NOMO-1 treated with DMSO at 0.1 percent for 48 hours (cell line): ENCODE measurements around the gene PTEN.
A peak's percentile ranks its signal among the peaks of the same experiment; 100 is the strongest.
"Not testable (repeated sequence)": the region's sequence is repeated elsewhere in the genome, so short reads cannot be mapped to it uniquely, and the experiment has no call there.

Experiments used
- DNase-seq: peaks from one replicate; lab custom pipeline; 2025; ENCODE audit not compliant: unreplicated experiment; lab: John Stamatoyannopoulos, UW

The PTEN gene

DNA sequence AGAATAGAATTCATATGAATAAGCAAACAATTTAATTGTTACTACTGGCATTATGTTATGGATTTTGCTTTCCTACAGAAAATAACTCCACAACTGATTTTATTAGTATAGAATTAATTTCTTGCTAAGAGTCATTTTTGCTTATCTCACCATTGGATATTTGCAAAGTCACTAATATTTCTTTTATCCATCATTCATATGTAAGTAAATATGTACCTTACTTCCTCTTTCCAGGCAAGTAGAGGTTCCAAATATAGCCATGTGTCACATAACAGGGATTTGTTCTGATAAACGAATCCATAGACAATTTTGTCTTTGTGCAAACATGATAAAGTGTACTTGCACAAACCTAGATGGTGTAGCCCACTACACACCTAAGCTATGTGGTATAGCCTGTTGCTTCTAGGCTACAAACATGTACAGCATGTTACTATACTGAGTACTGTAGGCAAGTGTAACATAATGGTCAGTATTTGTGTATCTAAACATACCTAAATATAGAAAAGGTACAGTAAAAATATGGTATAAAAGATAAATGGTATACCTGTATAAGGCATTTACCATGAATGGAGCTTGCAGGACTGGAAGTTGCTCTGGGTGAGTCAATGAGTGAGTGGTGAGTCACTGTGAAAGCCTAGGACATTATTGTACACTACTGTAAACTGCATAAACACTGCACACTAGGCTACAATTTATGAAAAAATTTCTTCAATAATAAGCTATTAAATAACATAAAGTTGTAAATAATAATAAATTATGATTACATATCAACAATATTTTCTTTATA lies 18.4 kb upstream of the PTEN start:
- DNase-seq = peak; percentile 20

DNA sequence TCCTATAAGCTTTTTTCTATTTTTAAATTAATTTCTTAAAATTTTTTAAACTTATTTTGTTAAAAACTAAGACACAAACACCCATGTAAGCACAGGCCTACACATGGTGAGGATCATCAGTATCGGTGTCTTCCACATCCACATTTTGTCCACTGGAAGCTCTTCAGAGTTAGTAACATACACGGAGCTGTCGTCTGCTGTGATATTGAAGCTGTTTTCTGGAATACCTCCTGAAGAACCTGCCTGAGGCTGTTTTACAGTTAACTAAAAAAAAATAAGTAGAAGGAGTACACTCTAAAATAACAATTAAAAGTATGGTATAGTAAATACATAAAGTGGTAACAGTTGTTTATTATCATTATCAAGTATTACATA lies 17.8 kb upstream of the PTEN start:
- DNase-seq = no peak

DNA sequence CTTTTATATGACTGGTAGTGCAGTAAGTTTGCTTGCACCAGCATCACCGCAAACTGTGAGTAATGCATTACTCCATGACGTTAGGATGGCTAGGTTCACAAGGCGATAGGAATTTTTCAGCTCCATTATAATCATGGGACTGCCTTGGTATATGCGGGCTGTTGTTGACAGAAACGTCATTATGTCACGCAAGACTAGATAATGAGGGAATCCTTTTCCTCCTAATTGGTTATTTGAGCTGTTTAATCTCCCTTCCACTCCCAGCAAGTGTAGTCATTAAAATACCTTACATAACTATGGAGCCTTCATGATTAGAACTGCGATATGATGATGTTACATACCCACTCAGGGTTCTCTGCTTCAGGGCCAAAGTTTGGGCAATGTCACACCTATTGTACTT lies 17.4 kb upstream of the PTEN start:
- DNase-seq = no peak

DNA sequence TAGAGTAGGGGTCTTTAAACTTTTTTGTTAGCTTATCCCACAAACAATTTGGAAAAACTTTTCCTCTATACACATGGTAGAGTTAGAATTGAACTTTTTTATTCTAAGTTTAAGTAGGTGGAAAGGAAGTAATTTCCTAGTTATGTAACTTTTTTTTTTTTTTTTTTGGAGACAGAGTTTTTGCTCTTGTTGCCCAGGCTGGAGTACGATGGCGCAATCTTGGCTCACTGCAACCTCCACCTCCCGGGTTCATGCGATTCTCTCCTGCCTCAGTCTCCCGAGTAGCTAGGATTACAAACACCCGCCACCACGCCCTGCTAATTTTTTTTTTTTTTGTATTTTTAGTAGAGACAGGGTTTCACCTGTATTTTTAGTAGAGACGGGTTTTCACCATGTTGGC lies 16.7 kb upstream of the PTEN start:
- not testable (repeated sequence) for DNase-seq

DNA sequence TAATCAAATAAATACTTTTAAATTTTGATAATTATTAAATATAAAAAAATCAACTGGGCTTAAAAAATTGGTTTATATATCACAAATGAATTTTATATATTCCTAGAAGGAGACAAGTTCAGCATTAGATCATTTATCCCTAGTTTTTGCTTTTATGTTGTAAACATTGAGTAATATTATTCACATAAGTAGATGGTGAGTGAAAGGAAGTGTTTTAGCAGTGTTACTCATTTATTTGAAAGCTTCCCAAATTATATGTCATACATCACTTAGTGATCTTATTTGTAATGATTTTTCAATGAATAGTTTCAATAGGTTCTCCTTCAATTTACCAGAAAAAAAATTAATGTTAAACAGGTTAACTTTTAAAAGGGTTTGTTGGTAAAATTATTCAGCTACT lies 15.9 kb upstream of the PTEN start:
- peak; percentile 16 for DNase-seq

DNA sequence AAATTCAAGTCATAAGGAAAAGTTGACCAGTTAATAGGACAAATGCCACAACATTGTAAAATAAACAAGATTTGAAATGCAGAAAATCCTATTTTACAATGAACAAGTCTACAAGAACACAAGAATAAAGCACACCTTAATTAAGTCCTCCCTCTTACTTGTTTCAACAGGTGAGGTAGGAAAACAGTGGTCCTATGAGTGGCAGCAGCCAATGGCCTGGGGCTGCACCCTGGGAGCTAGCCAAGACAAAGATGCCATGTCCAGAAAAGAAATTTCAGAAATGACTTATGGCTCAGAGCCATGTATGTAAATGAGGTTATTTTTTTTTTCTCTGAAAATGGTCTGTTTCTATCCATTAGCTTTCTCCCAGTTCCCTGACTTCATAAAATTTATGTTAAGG lies 14.4 kb upstream of the PTEN start:
- DNase-seq = no peak

DNA sequence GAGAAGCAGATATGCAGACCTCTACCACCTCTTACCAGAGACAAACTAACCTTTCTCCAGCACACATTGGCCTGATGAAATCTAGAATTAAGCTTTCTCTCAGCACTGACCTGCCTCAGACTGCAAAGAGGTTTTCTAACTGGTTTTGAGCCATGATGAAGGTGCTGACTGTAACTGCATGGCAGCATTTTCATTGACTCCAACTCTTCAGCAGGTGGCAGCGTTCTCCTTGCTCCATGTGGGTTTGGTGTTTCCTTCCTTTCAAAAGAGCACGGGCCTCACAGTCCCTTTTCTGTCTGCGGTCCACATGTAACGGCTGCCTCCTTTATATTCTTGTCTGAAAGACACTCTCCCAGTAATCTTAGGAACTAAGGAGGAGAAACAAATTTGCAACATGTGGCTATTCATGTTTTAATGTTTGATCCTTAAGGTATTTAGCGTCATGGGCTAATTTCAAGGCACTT lies 12.7 kb upstream of the PTEN start:
- peak; percentile 74 for DNase-seq

DNA sequence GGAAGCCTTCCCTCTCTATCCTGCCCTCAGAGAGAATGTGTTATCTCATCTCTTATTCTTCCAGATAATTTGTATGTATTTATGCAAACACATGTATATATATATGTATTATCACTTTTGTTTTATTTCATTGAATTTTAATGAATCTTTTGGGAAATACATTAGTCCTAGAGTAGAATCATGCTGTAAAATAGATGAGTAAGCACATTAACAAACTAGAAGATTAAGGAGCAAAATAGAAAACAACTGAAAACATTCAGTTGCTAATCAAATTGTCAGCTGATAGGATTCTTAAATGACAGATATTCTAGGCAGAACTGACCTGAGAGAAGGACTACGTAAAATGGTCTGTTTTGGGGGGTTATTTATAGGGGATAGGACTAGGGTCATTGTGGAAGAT lies 11.3 kb upstream of the PTEN start:
- DNase-seq = no peak

DNA sequence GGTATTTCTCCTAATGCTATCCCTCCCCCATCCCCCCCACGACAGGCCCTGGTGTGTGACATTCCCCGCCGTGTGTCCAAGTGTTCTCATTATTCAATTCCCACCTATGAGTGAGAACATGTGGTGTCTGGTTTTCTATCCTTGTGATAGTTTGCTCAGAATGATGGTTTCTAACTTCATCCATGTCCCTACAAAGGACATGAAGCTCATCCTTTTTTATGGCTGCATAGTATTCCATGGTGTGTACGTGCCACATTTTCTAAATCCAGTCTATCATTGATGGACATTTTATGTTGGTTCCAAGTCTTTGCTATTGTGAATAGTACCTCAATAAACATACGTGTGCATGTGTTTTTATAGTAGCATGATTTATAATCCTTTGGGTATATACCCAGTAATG lies 8.2 kb upstream of the PTEN start:
- DNase-seq = not testable (repeated sequence)

DNA sequence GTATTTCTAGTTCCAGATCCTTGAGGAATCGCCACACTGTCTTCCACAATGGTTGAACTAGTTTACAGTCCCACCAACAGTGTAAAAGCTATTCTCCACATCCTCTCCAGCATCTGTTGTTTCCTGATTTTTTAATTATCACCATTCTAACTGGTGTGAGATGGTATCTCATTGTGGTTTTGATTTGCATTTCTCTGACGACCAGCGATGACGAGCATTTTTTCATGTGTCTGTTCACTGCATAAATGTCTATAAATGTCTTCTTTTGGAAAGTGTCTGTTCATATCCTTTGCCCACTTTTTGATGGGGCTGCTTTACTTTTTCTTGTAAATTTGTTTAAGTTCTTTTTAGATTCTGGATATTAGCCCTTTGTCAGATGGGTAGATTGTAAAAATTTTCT lies 7.8 kb upstream of the PTEN start:
- DNase-seq = not testable (repeated sequence)

DNA sequence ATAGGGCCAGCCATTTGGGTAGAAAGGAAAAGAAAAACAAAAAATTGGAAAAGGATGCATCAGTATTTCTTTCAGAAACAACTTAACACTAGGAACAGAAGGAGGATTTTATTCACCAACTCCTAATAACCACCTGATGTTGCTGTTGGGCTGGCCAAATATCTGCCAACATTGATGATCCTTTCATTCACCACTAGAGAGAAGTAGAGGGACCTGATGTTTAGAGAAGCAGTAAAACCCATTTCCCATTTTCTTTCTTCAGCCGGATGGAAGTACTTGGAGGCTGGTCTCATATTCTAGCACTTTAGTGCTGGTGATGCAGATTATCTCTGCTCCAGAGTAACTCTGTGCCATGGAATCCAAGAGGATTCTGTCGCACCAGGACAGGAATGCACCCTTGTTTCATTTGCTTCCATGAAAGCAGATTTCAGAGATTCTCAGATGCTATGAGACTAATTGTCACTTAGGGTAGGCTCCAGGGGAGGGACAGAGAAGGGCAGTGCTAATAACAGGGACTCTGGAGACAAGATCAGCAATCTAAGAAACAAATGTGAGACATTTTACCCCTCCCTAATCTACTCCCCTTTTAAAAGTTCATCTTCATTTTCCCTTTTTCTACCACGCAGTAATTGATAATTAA lies 3.1 kb upstream of the PTEN start:
- peak; percentile 86 for DNase-seq

DNA sequence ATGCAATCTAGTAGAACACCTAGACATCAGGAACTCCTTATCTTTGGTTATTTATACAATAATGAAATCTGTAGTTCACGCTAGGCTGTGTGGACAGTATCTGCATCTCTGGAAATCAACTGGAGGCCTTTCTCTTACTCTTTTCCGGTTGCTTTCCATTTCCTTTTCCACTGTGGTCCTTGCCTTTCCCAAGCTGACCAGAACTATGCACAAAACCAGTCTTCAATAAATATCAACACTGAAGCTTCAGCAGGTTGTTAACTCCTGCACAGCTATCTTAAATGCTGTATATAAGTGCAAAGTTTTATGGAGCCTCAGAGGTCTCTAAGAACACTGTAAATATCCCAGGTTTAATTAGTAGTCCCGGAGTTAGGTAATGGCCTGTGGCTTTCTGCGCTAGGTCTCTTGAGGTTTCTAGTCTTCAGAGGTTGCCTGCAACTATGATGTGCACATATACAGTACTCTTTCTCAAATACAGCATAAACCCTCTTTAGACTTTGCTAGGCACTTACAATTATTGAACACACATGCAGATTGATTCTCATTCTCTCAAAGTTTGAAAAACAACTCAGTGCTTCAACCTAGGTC lies 2.5 kb upstream of the PTEN start:
- peak; percentile 73 for DNase-seq

DNA sequence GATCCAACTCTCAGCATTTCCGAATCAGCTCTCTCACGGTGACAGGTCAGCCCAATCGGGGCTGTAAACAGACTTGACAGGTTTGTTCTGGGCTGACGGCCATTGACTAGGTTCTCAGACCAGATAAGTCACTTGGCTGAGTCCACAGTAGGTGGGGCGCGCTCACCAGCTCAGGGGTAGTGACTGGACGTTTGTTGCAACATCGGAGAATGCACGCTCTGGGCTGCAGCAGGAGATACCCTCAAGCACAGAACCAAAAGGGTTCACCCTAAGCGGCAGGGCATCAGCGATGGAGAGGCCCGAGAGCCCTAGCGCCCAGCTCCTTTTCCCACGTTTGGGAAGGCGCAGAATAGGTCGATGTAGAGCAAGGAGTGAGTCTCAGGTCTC lies 1.9 kb upstream of the PTEN start:
- peak; percentile 90 for DNase-seq

DNA sequence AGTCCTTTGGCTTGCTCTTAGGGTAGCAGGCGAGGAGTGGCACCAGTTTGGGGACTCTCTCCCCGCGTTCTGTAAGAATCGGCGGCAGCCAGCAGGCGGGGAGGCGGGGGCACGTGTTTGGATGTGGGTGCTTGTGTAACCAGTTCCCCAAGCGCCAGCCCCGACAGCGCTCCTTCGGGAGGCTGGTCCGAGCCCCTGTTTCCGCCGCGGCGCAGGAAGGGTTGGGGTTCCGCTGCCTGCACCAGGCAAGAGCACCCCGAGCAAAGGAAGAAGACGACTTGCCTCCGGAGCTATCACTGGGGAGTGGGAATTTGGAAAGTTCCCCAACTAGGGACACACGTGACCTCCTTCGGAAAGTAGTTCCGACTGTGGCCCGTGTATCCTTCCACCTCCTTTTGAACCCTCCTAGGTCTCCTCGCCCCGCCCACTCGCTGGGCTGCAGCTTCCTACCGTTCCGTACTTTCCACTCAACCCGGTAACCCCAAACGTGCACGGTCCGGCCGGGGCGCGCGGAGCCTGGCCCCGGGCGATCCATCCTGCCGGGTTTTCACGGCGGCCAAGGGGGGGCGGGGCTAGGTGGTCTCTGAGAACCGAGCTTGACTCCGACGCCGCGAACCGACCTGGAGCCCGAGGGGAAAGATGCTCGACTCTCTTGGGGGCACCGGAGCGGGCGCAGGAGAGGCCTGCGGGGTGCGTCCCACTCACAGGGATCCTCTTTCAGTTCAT lies 1.3 kb upstream of the PTEN start:
- peak; percentile 99 for DNase-seq

DNA sequence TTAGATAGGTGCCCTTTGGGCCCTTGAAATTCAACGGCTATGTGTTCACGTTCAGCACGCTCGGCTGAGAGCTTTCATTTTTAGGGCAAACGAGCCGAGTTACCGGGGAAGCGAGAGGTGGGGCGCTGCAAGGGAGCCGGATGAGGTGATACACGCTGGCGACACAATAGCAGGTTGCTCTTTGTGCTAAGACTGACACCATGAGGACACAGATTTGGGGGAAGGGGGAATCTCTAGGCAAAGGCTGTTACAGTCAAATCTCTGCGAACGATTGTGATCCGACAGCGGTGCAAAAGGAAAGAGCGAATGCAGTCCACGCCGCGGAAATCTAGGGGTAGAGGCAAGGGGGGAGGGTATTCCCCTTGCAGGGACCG lies 759 bp upstream of the PTEN start:
- peak; percentile 60 for DNase-seq

DNA sequence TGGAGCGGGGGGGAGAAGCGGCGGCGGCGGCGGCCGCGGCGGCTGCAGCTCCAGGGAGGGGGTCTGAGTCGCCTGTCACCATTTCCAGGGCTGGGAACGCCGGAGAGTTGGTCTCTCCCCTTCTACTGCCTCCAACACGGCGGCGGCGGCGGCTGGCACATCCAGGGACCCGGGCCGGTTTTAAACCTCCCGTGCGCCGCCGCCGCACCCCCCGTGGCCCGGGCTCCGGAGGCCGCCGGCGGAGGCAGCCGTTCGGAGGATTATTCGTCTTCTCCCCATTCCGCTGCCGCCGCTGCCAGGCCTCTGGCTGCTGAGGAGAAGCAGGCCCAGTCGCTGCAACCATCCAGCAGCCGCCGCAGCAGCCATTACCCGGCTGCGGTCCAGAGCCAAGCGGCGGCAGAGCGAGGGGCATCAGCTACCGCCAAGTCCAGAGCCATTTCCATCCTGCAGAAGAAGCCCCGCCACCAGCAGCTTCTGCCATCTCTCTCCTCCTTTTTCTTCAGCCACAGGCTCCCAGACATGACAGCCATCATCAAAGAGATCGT lies 598 bp downstream of the PTEN start:
- DNase-seq = not testable (repeated sequence)

DNA sequence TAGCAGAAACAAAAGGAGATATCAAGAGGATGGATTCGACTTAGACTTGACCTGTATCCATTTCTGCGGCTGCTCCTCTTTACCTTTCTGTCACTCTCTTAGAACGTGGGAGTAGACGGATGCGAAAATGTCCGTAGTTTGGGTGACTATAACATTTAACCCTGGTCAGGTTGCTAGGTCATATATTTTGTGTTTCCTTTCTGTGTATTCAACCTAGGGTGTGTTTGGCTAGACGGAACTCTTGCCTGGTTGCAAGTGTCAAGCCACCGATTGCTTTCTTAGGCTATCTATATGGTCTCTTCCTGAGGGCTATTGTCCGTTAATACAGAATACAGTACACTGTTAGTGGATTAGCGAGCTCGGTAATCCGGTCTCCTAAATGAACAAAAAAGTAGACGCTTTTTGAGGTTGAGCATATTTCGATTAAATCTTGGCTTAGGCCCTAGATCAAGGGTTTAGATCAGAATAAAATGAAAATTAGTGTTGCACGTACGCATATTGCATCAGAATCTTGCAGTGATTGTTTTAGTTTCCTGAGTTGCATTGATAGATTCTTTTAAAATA lies 1.2 kb downstream of the PTEN start:
- no peak for DNase-seq

DNA sequence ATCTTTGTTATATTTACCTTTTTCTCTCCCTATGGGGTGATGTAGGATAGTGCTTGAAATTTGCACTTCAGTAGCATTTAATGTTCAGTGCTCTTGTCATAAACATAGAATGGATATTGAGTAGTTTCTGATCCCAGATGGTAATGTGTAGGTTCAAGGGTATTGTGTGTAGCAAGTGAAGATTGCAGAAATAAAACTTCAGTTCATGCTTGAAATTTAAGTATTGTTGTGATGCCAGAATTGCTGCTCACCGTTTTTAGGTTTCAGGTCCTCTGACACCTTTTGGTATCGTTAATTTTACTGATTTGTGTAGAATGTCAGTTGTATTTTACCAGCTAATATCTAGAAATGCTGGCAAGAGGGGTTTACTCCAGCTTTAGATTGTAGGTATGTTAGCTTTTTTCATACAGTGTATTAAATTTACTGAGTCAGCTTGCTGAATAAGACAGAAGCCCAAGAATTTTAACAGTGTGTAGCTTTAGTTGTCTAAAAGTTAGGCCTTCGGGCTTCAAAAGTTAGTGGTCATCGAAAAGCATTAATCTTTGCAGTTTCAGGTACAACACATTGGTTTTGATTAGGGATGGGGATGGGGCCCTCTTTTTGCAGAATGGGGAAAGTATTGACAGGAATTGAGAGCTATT lies 1.9 kb downstream of the PTEN start:
- no peak for DNase-seq

DNA sequence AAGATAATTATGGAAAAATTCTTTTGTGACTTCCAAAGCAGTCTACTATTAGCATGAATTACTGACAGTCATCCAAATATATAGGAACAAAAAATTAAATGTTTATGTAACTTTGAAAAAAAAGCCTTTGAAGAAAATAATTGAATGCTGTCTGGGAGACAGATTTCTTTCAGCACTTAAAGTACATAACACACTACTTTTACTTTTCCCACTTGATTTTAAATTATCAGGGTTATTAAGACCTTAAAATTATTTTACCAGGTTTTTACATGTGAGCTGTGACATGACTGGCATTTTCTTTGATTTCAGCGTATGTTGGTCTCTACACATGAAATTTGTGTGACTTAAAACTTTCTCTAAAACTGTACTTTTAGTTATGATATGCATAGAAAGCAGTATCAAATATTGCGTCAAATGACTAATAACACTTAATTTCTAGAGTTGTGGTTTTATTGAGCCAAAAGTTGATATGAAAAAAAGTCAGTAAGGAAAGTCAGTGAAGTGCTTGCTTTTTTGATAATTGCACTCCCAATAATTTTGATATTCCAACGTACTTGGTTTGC lies 3.1 kb downstream of the PTEN start:
- no peak for DNase-seq

DNA sequence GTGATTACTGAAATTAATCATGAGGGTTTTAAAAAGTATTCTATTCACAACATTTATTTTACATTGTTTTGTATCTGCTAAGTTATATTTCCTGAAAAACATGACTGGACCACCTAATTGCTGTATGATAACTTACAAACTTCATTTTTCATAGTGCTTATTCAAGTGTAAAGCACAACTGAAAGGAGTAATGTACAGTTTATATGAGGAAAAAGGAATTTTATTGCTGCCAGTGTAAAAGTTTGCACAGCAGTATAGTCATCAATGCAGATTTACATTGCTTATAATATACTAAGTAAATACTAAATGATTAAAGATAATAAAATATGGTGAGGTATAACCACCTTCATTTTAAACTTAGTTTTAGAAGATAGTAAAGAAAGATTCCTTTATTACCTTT lies 4.0 kb downstream of the PTEN start:
- DNase-seq = no peak
